Activated B cell treated with CpG ODN at 0.5 μM for 24 hours (primary cell): Measurements from ENCODE around the gene PHLPP1. TPM values are rescaled to one million over a fixed set of nuclear protein-coding genes. Genes with fewer than 3 reads are reported as not detected.
A peak's percentile ranks its signal among the peaks of the same experiment; 100 is the strongest.

ENCODE experiments used
- ATAC-seq: fragments of 200-7000 bp; cut with Tn5 transposase; one replicate; pipeline ENCODE4 v1.10.0; 2021; ENCODE audit warnings: low read depth, mild to moderate bottlenecking, moderate library complexity
- CTCF ChIA-PET: fragments of 350-600 bp; sonication (Branson Sonifier 250); formaldehyde crosslinking; loops from one replicate; lab custom pipeline; 2021; ENCODE audit warnings: antibody characterized with exemption; lab: Charles Lee
- POLR2A ChIA-PET: fragments of 350-600 bp; sonication (Branson Sonifier 250); formaldehyde crosslinking; loops from one replicate; lab custom pipeline; 2021; ENCODE audit warnings: antibody characterized with exemption; lab: Charles Lee
- DNase-seq: peaks from one replicate; pipeline ENCODE4 v3.0.0; 2022
- H3K27ac Mint-ChIP-seq: one replicate; pipeline ENCODE4 v1.8.0; 2020; ENCODE audit warnings: mixed read lengths
- H3K27me3 Mint-ChIP-seq: one replicate; pipeline ENCODE4 v1.8.0; 2021; ENCODE audit warnings: mixed read lengths
- H3K36me3 Mint-ChIP-seq: one replicate; pipeline ENCODE4 v1.8.0; 2021; ENCODE audit warnings: low read depth, mixed read lengths
- H3K4me1 Mint-ChIP-seq: one replicate; pipeline ENCODE4 v1.8.0; 2021; ENCODE audit warnings: mixed read lengths
- H3K4me3 Mint-ChIP-seq: one replicate; pipeline ENCODE4 v1.8.0; 2020; ENCODE audit warnings: mild to moderate bottlenecking, mixed read lengths
- H3K9me3 Mint-ChIP-seq: one replicate; pipeline ENCODE4 v1.8.0; 2020; ENCODE audit warnings: mixed read lengths
- intact Hi-C: fragments of 100-400 bp; cut with micrococcal nuclease; formaldehyde crosslinking; loops from one replicate; pipeline ENCODE4 v1.15.1; 2024
- total RNA-seq: library from RNA; stranded (reverse); gene quantifications from 2 replicates; pipeline ENCODE4 v1.2.3, GENCODE V29; 2022
- TF ChIP-seq, protein P1 (sequence below): fragments of 200-600 bp; IDR thresholded peaks from one replicate; pipeline ENCODE4 v1.8.0; 2022; ENCODE audit warnings: antibody characterized with exemption, mild to moderate bottlenecking

PHLPP1 gene
- total RNA-seq, 1 donor from 2014 or later: 16.1 TPM

GRCh38 chr18:62717169-62717924 is 2.0 kb downstream of the PHLPP1 start:
- H3K9me3 Mint-ChIP-seq: no peaks in the 10 kb centered on the region
- ATAC-seq (no peak), DNase-seq (no peak)
- H3K4me1 Mint-ChIP-seq: peaks cover 45% of the 10 kb centered on the region
- ChIA-PET POLR2A (interaction anchor here (0.6 to 1.8 kb wide), 6 partner anchors 8 to 193 kb away, joined by 3 to 15 read pairs (median 4); no protein-coding TSS in a partner anchor), CTCF (interaction anchor here (1.0 to 4.2 kb wide), 6 partner anchors 8 to 722 kb away, joined by 3 to 56 read pairs (median 6); no protein-coding TSS in a partner anchor)
- H3K4me3 Mint-ChIP-seq: peak overlapping the region; percentile 82
- peaks cover 3% of the 10 kb centered on the region for H3K36me3 Mint-ChIP-seq
- no peaks in the 10 kb centered on the region for H3K27me3 Mint-ChIP-seq
- H3K27ac Mint-ChIP-seq: peak overlapping the region; percentile 80
- intact Hi-C loops: loop anchor here (1.0 to 5.0 kb wide), 5 partner anchors 12 to 605 kb away; no protein-coding TSS in a partner anchor
- TF ChIP-seq, protein P1, sequence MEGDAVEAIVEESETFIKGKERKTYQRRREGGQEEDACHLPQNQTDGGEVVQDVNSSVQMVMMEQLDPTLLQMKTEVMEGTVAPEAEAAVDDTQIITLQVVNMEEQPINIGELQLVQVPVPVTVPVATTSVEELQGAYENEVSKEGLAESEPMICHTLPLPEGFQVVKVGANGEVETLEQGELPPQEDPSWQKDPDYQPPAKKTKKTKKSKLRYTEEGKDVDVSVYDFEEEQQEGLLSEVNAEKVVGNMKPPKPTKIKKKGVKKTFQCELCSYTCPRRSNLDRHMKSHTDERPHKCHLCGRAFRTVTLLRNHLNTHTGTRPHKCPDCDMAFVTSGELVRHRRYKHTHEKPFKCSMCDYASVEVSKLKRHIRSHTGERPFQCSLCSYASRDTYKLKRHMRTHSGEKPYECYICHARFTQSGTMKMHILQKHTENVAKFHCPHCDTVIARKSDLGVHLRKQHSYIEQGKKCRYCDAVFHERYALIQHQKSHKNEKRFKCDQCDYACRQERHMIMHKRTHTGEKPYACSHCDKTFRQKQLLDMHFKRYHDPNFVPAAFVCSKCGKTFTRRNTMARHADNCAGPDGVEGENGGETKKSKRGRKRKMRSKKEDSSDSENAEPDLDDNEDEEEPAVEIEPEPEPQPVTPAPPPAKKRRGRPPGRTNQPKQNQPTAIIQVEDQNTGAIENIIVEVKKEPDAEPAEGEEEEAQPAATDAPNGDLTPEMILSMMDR: no peak

- TF ChIP-seq, protein P1: no peak
- no peaks in the 10 kb centered on the region for H3K9me3 Mint-ChIP-seq
- no peak overlapping the region for H3K27ac Mint-ChIP-seq
- H3K27me3 Mint-ChIP-seq: no peaks in the 10 kb centered on the region
- no peak for ATAC-seq
- H3K4me3 Mint-ChIP-seq: peak overlapping the region; percentile 82
- ChIA-PET CTCF (interaction anchor here (1.1 to 4.2 kb wide), 3 partner anchors 7 to 263 kb away, joined by 3 to 56 read pairs (median 3); no protein-coding TSS in a partner anchor), POLR2A (interaction anchor here (1.1 kb wide), 2 partner anchors 8 to 77 kb away, joined by 3 to 4 read pairs; no protein-coding TSS in a partner anchor)
- peaks cover 45% of the 10 kb centered on the region for H3K4me1 Mint-ChIP-seq
- DNase-seq: no peak
- intact Hi-C loops: loop anchor here (1.0 to 5.0 kb wide), 6 partner anchors 11 to 604 kb away; no protein-coding TSS in a partner anchor
- peaks cover 3% of the 10 kb centered on the region for H3K36me3 Mint-ChIP-seq
Observed at GRCh38 chr18:62717925-62718800, 2.8 kb downstream of the PHLPP1 start.

- intact Hi-C loops: no loop called here
- Mint-ChIP-seq H3K27me3 (no peaks in the 10 kb centered on the region), H3K36me3 (peaks cover 1% of the 10 kb centered on the region), H3K4me1 (peaks cover 49% of the 10 kb centered on the region), H3K9me3 (no peaks in the 10 kb centered on the region), H3K27ac (no peak overlapping the region), H3K4me3 (no peak overlapping the region)
- ATAC-seq (no peak), DNase-seq (no peak)
- POLR2A ChIA-PET: no interaction called here
- TF ChIP-seq, protein P1: no peak
- CTCF ChIA-PET: no interaction called here
Observed at GRCh38 chr18:62720048-62720447, 4.7 kb downstream of the PHLPP1 start.

GRCh38 chr18:62720766-62721613 is 5.6 kb downstream of the PHLPP1 start:
- H3K27ac Mint-ChIP-seq: no peak overlapping the region

More at GRCh38 chr18:62720766-62721613, 5.6 kb downstream of the PHLPP1 start:
- Mint-ChIP-seq H3K4me3 (no peak overlapping the region), H3K9me3 (no peaks in the 10 kb centered on the region), H3K36me3 (no peaks in the 10 kb centered on the region), H3K27me3 (no peaks in the 10 kb centered on the region), H3K4me1 (peaks cover 55% of the 10 kb centered on the region)
- ATAC-seq (no peak), DNase-seq (no peak)
- ChIA-PET CTCF (no interaction called here), POLR2A (no interaction called here)
- intact Hi-C loops: no loop called here
- TF ChIP-seq, protein P1: no peak
